HepG2 (cell line): ENCODE data around the gene MRFAP1. TPM values are rescaled to one million over a fixed set of nuclear protein-coding genes. Genes with fewer than 3 reads are reported as not detected.

ENCODE experiments used
- ATAC-seq: fragments of 200-7000 bp; cut with Tn5 transposase; 3 replicates; pipeline ENCODE4 v1.9.1; 2020; ENCODE audit warnings: mild to moderate bottlenecking, moderate library complexity
- BruUV-seq: library from RNA; stranded (reverse); fragments of 400-500 nt; replicated peaks from 2 replicates; lab custom pipeline; 2021; lab: Mats Ljungman, UMichigan
- CTCF ChIA-PET: fragments of 300-600 bp; formaldehyde crosslinking; extraction: SDS; loops from one replicate; lab custom pipeline; 2021; ENCODE audit warnings: low total read pairs, inconsistent platforms, low intra/inter-chr PET ratio; lab: Yijun Ruan, JAX
- POLR2A ChIA-PET: fragments of 350-600 bp; sonication (Branson Sonifier 250); formaldehyde crosslinking; loops from one replicate; lab custom pipeline; 2020; ENCODE audit warnings: antibody characterized with exemption, inconsistent platforms; lab: Yijun Ruan, JAX
- DNase-seq: peaks from one replicate; pipeline ENCODE4 v3.0.0-alpha.2; 2015; ENCODE audit warnings: low spot score
- FAIRE-seq: peaks from 3 replicates; lab custom pipeline; 2011; peaks lifted over from hg19 to GRCh38; lab: Jason Lieb, UNC
- H2AFZ ChIP-seq: one replicate; pipeline ENCODE4 v1.6.1; 2011; ENCODE audit warnings: low read length, inconsistent platforms
- H3K27ac ChIP-seq: fragments of 300-600 bp; 3 replicates; pipeline ENCODE4 v1.8.0; 2011; ENCODE audit warnings: mixed run types, mild to moderate bottlenecking, mixed read lengths, low read length, inconsistent platforms; ENCODE audit not compliant: insufficient read depth; ENCODE audit errors: extremely low read length
- H3K27me3 ChIP-seq, 2 experiments: fragments of 200-600 bp in 1 of 2; 2 replicates in 1 of 2; 3 replicates in 1 of 2; pipeline versions ENCODE4 v1.6.0 to v1.8.0; 2011; ENCODE audit warnings: low read length in 2 of 2, mild to moderate bottlenecking in 2 of 2, moderate library complexity in 2 of 2, inconsistent platforms in 1 of 2; ENCODE audit not compliant: insufficient read depth in 2 of 2, control insufficient read depth in 1 of 2
- H3K36me3 ChIP-seq, 2 experiments: fragments of 200-600 bp in 1 of 2; replicated peaks in 1 of 2; 2 replicates in 1 of 2; 3 replicates in 1 of 2; pipeline versions ENCODE4 v1.5.1 to v1.8.0; 2011; ENCODE audit warnings: low read length in 2 of 2, inconsistent platforms in 1 of 2; ENCODE audit not compliant: insufficient read depth in 2 of 2, control insufficient read depth in 1 of 2
- H3K4me1 ChIP-seq: 2 replicates; pipeline ENCODE4 v1.5.1; 2012; ENCODE audit warnings: low read length, inconsistent platforms; ENCODE audit not compliant: insufficient read depth
- H3K4me2 ChIP-seq: 2 replicates; pipeline ENCODE4 v1.6.0; 2011; ENCODE audit warnings: low read depth, low read length, inconsistent platforms
- H3K4me3 ChIP-seq, 3 experiments: fragments of 200-600 bp in 1 of 3; sonication (generic), shearing (Covaris generic) in 1 of 3; replicated peaks in 1 of 3; 2 replicates each; pipeline ENCODE4 v1.5.1; 2011 to 2016; ENCODE audit warnings: low read length in 3 of 3, inconsistent platforms in 2 of 3, low read depth in 2 of 3, mild to moderate bottlenecking in 2 of 3, control low read depth in 1 of 3, mixed read lengths in 1 of 3; ENCODE audit not compliant: insufficient read depth in 1 of 3
- H3K79me2 ChIP-seq: one replicate; pipeline ENCODE4 v1.6.1; 2011; ENCODE audit warnings: low read length, inconsistent platforms; ENCODE audit not compliant: insufficient read depth
- H3K9ac ChIP-seq: 2 replicates; pipeline ENCODE4 v1.6.0; 2011; ENCODE audit warnings: mild to moderate bottlenecking, low read depth, low read length, inconsistent platforms; ENCODE audit not compliant: insufficient read depth
- H3K9me3 ChIP-seq: 2 replicates; pipeline ENCODE4 v1.5.1; 2012; ENCODE audit warnings: mild to moderate bottlenecking, low read length
- H4K20me1 ChIP-seq: 2 replicates; pipeline ENCODE4 v1.6.0; 2011; ENCODE audit warnings: inconsistent platforms, mild to moderate bottlenecking, low read length, moderate library complexity; ENCODE audit not compliant: insufficient read depth
- CENPX ChIP-seq: sonication (generic); formaldehyde crosslinking; IDR thresholded peaks from 2 replicates; pipeline ENCODE4 v1.9.0; 2021; ENCODE audit warnings: mild to moderate bottlenecking, missing genetic modification reagents, moderate library complexity
- PPARG ChIP-seq: conservative IDR thresholded peaks from 2 replicates; pipeline ENCODE4 v1.6.1; 2016; ENCODE audit warnings: missing biosample characterization, missing genetic modification reagents
- SMAD9 ChIP-seq: sonication (generic); formaldehyde crosslinking; IDR thresholded peaks from 2 replicates; pipeline ENCODE4 v1.5.1; 2020; ENCODE audit warnings: mild to moderate bottlenecking, missing genetic modification reagents
- STAG1 ChIP-seq: sonication (generic); formaldehyde crosslinking; IDR thresholded peaks from 2 replicates; pipeline ENCODE4 v1.4.0; 2020; ENCODE audit warnings: missing genetic modification reagents
- TAF15 ChIP-seq: fragments of 200-400 bp; formaldehyde crosslinking; IDR thresholded peaks from one replicate; pipeline ENCODE4 v1.6.1; 2018; ENCODE audit warnings: mild to moderate bottlenecking, low read depth, low read length; ENCODE audit not compliant: poor library complexity, severe bottlenecking
- ZBTB3 ChIP-seq: sonication (generic); formaldehyde crosslinking; IDR thresholded peaks from 2 replicates; pipeline ENCODE4 v1.4.0; 2020; ENCODE audit warnings: low read depth, mild to moderate bottlenecking, moderate library complexity, missing genetic modification reagents, borderline replicate concordance
- ZFAT ChIP-seq: sonication (generic); formaldehyde crosslinking; conservative IDR thresholded peaks from 2 replicates; pipeline ENCODE4 v1.8.1; 2023; ENCODE audit warnings: missing genetic modification reagents, inconsistent platforms
- ZNF629 ChIP-seq: sonication (generic); formaldehyde crosslinking; conservative IDR thresholded peaks from 2 replicates; pipeline ENCODE4 v1.5.0; 2020; ENCODE audit warnings: missing genetic modification reagents
- ZNF768 ChIP-seq: sonication (generic); formaldehyde crosslinking; IDR thresholded peaks from 2 replicates; pipeline ENCODE4 v1.4.0; 2020; ENCODE audit warnings: missing genetic modification reagents
- WGBS: methylation state at CpG from one replicate; pipeline ENCODE4 v1.1.6; 2017; ENCODE audit warnings: low lambda C conversion rate; 5-methylcytosine and 5-hydroxymethylcytosine counted together
- in situ Hi-C: cut with HindIII; loops from 2 replicates; pipeline ENCODE4 v1.10.0; 2017; ENCODE audit warnings: low pct_unique_long_range_greater_than_20kb; ENCODE audit not compliant: extremely low pct_ligation_motif_present
- intact Hi-C: fragments of 100-400 bp; cut with micrococcal nuclease; formaldehyde crosslinking; loops from one replicate; pipeline ENCODE4 v1.10.0; 2022; ENCODE audit not compliant: unreplicated experiment
- polyA plus RNA-seq, 8 experiments: library from polyadenylated mRNA; depleted of rRNA in 3 of 8; stranded (reverse) in 7 of 8; unstranded in 1 of 8; fragments of >200 nt; fragmentation: Illumina TruSeq in 4 of 8; extraction: Trizol in 4 of 8; gene quantifications; 2 replicates each; pipeline versions ENCODE4 v1.2.1 to v1.2.3, GENCODE V29; 2011 to 2016; ENCODE audit warnings: low read depth in 4 of 8, missing spikeins in 1 of 8, mixed read lengths in 1 of 8; ENCODE audit not compliant: insufficient read depth in 1 of 8
- total RNA-seq, 5 experiments: library from RNA; depleted of rRNA; stranded (reverse); fragments of >200 nt; fragmentation: Illumina TruSeq; extraction: Trizol; gene quantifications; 2 replicates each; pipeline ENCODE4 v1.2.3, GENCODE V29; 2016; ENCODE audit warnings: low read depth in 1 of 5
- TF ChIP-seq, protein P1 (sequence below): sonication (generic); formaldehyde crosslinking; IDR thresholded peaks from 2 replicates; pipeline ENCODE4 v1.5.0; 2020; ENCODE audit warnings: missing genetic modification reagents
- TF ChIP-seq, protein P2 (sequence below): sonication (generic); formaldehyde crosslinking; IDR thresholded peaks from 2 replicates; pipeline ENCODE4 v1.4.0; 2020; ENCODE audit warnings: mild to moderate bottlenecking, missing genetic modification reagents
- TF ChIP-seq, protein P3 (sequence below): sonication (generic); formaldehyde crosslinking; IDR thresholded peaks from 2 replicates; pipeline ENCODE4 v1.5.1; 2020; ENCODE audit warnings: mild to moderate bottlenecking, missing genetic modification reagents, borderline replicate concordance
- TF ChIP-seq, protein P4 (sequence below): IDR thresholded peaks from 2 replicates; pipeline ENCODE4 v1.6.1; 2016; ENCODE audit warnings: low read depth
- TF ChIP-seq, protein P5 (sequence below): sonication (generic); formaldehyde crosslinking; IDR thresholded peaks from 2 replicates; pipeline ENCODE4 v1.4.0; 2020; ENCODE audit warnings: missing genetic modification reagents

MRFAP1 gene
- total and polyA plus RNA-seq, 2 of the 13 experiments (the other 11 are each of a cell fraction or from before 2014, with no cell fraction given) = 112 to 158 TPM

DNA sequence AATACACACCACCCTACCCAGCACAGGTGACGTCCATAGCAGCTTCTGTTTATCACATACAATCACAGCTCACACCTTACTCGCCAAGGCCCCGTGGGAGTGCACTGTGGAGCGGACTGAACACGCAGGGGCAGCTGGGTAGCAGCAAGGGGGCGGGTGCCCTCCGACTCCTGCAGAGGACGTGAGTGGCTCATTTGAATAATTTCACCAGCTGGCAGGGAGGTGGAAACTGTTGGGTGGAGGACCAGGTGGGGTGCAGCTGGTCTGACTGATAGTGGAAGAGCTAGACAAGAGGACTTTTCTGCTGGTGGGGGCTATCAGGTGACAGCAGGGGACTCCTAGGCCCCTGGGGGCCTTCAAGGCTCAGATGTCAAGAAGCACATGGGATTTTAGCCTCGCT lies 49.2 kb upstream of the MRFAP1 start (continued):
- TF ChIP-seq SMAD9 (CRISPR knock-in tag) = no peak

DNA sequence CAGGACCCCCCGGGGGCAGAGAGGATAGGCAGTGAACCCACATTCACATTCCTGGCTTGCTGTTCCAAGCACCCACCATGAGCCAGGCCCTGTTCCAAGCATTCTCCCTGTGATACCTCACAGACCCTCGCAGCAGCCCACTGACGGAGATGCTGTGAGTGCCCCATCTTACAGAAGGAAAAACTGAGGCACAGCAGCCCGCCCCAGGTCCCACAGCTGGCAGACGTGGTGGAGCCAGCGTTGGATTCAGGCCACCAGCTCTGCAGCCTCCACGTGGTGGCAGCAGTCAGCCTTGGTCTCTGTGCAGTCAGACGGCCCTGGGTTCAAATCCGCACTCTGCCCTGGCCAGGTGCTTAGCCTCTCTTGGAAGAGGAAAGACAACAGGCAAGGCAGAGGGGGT lies 48.7 kb upstream of the MRFAP1 start:
- H3K4me3 ChIP-seq = no peak overlapping the region
- H3K4me1 ChIP-seq = no peaks in the 10 kb centered on the region
- no peak overlapping the region for H3K4me2 ChIP-seq
- CTCF ChIA-PET = no interaction called here
- H3K9me3 ChIP-seq = no peaks in the 10 kb centered on the region
- no peaks in the 10 kb centered on the region for H3K79me2 ChIP-seq
- DNase-seq = no peak
- no peak overlapping the region for H2AFZ ChIP-seq
- intact Hi-C loops = no loop called here
- BruUV-seq = no TSS peak
- H4K20me1 ChIP-seq = no peaks in the 10 kb centered on the region
- in situ Hi-C loops = no loop called here
- no peaks in the 10 kb centered on the region for H3K27me3 ChIP-seq
- no peak overlapping the region for H3K27ac ChIP-seq
- no peaks in the 10 kb centered on the region; a peak in 2 of 5 replicates for H3K36me3 ChIP-seq
- no peak for FAIRE-seq
- no peak for ATAC-seq
- POLR2A ChIA-PET = no interaction called here
- H3K9ac ChIP-seq = no peak overlapping the region
- 100% methylated on average over 2 of the region's 9 CpGs for WGBS
- peak; percentile 86 for TF ChIP-seq ZNF629 (CRISPR knock-in tag)
- no peak for TF ChIP-seq ZBTB3
- TF ChIP-seq TAF15 = no peak
- TF ChIP-seq, protein P1, sequence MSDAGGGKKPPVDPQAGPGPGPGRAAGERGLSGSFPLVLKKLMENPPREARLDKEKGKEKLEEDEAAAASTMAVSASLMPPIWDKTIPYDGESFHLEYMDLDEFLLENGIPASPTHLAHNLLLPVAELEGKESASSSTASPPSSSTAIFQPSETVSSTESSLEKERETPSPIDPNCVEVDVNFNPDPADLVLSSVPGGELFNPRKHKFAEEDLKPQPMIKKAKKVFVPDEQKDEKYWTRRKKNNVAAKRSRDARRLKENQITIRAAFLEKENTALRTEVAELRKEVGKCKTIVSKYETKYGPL (CRISPR knock-in tag) = no peak
- TF ChIP-seq, protein P2, sequence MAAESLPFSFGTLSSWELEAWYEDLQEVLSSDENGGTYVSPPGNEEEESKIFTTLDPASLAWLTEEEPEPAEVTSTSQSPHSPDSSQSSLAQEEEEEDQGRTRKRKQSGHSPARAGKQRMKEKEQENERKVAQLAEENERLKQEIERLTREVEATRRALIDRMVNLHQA (CRISPR knock-in tag) = no peak
- TF ChIP-seq CENPX (CRISPR knock-in tag) = no peak
- no peak for TF ChIP-seq ZFAT
- TF ChIP-seq, protein P3, sequence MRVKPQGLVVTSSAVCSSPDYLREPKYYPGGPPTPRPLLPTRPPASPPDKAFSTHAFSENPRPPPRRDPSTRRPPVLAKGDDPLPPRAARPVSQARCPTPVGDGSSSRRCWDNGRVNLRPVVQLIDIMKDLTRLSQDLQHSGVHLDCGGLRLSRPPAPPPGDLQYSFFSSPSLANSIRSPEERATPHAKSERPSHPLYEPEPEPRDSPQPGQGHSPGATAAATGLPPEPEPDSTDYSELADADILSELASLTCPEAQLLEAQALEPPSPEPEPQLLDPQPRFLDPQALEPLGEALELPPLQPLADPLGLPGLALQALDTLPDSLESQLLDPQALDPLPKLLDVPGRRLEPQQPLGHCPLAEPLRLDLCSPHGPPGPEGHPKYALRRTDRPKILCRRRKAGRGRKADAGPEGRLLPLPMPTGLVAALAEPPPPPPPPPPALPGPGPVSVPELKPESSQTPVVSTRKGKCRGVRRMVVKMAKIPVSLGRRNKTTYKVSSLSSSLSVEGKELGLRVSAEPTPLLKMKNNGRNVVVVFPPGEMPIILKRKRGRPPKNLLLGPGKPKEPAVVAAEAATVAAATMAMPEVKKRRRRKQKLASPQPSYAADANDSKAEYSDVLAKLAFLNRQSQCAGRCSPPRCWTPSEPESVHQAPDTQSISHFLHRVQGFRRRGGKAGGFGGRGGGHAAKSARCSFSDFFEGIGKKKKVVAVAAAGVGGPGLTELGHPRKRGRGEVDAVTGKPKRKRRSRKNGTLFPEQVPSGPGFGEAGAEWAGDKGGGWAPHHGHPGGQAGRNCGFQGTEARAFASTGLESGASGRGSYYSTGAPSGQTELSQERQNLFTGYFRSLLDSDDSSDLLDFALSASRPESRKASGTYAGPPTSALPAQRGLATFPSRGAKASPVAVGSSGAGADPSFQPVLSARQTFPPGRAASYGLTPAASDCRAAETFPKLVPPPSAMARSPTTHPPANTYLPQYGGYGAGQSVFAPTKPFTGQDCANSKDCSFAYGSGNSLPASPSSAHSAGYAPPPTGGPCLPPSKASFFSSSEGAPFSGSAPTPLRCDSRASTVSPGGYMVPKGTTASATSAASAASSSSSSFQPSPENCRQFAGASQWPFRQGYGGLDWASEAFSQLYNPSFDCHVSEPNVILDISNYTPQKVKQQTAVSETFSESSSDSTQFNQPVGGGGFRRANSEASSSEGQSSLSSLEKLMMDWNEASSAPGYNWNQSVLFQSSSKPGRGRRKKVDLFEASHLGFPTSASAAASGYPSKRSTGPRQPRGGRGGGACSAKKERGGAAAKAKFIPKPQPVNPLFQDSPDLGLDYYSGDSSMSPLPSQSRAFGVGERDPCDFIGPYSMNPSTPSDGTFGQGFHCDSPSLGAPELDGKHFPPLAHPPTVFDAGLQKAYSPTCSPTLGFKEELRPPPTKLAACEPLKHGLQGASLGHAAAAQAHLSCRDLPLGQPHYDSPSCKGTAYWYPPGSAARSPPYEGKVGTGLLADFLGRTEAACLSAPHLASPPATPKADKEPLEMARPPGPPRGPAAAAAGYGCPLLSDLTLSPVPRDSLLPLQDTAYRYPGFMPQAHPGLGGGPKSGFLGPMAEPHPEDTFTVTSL (CRISPR knock-in tag) = no peak
- peak; percentile 40; the same call in 1 of the 2 replicates for TF ChIP-seq ZNF768 (CRISPR knock-in tag)
- TF ChIP-seq, protein P4, sequence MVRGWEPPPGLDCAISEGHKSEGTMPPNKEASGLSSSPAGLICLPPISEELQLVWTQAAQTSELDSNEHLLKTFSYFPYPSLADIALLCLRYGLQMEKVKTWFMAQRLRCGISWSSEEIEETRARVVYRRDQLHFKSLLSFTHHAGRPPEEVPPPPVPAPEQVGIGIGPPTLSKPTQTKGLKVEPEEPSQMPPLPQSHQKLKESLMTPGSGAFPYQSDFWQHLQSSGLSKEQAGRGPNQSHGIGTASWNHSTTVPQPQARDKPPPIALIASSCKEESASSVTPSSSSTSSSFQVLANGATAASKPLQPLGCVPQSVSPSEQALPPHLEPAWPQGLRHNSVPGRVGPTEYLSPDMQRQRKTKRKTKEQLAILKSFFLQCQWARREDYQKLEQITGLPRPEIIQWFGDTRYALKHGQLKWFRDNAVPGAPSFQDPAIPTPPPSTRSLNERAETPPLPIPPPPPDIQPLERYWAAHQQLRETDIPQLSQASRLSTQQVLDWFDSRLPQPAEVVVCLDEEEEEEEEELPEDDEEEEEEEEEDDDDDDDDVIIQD (CRISPR knock-in tag) = no peak
- peak; percentile 51 for TF ChIP-seq STAG1
- TF ChIP-seq PPARG = no peak
- TF ChIP-seq, protein P5, sequence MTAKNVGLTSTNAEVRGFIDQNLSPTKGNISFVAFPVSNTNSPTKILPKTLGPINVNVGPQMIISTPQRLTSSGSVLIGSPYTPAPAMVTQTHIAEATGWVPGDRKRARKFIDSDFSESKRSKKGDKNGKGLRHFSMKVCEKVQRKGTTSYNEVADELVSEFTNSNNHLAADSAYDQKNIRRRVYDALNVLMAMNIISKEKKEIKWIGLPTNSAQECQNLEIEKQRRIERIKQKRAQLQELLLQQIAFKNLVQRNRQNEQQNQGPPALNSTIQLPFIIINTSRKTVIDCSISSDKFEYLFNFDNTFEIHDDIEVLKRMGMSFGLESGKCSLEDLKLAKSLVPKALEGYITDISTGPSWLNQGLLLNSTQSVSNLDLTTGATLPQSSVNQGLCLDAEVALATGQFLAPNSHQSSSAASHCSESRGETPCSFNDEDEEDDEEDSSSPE (CRISPR knock-in tag) = no peak
